ENCODE results near the gene TBCB. TPM values are rescaled to one million over a fixed set of nuclear protein-coding genes. Genes with fewer than 3 reads are reported as not detected.

The TBCB gene
- total and polyA plus RNA-seq, 7 experiments from 2014 or later = 72.8 to 174 (median 125) TPM

DNA sequence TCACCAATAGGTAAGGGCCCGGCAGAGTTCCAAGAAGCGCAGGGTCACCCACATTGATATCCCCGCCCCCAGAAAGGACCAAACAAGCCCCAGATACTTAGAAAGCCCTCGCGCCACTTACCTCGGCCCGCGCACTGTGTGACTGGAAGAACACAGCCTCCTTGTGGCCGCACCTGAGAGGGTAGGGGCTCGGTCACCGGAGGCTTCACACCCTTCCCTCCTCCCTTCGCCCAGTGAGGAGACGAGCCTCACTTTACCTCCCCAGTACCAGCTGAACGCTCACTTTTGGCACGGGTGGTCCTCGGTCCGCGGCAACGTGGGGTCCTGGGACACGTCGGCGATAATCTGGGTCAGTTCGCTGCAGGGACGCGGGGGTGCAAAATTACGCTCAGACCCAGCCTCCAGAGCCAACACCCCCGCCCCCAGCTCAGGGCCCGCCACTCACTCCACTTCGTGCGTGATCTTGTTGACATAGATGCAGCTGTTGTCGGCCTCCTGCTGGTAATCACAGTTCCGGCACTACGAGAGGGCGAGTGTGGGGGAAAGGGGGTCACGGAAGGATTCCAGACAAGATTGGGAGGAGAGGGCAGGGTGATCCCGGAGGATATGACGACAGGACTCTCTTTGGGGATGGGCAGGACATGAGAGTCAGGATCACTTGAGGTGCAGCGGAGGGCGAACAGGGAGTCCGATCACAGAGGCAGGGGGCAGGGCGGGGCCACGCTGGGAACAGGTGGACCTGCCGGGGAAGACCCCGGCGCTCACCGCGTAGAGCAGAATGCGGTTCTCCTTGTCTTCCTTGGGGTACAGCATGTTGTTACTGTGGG is 1.2 kb upstream of the TBCB start:
- Mint-ChIP-seq H3K9me3 (peaks cover 0 to 6% (median 0%) of the 10 kb centered on the region in 11 donors), H3K36me3 (peaks cover 9 to 18% (median 14%) of the 10 kb centered on the region in 5 donors), H3K27me3 (peaks cover 0 to 5% (median 0%) of the 10 kb centered on the region in 5 donors), H3K27ac (peak overlapping the region; percentile 97 to 99 (median 98)), H3K4me1 (peaks cover 25 to 51% (median 41%) of the 10 kb centered on the region in 7 donors), H3K4me3 (peak overlapping the region; percentile 89 to 98 (median 96))
- Histone ChIP-seq H3K27ac (ENCODE audit: low read depth, low read length) (peak overlapping the region; percentile 90), H3K36me3 (ENCODE audit: control insufficient read depth in 2 of 3, insufficient read depth in 3 of 3, low read length in 3 of 3) (peaks cover 0 to 43% (median 15%) of the 10 kb centered on the region in 3 experiments), H3K4me3 (ENCODE audit: low read length) (peak overlapping the region; percentile 97), H3K9me3 (ENCODE audit: control insufficient read depth in 2 of 3, low read length in 3 of 3) (no peaks in the 10 kb centered on the region), H3K4me1 (ENCODE audit: control insufficient read depth in 2 of 2, insufficient read depth in 2 of 2, low read length in 2 of 2) (peaks cover 14 to 15% of the 10 kb centered on the region in 2 donors), H3K27me3 (ENCODE audit: control insufficient read depth in 2 of 2, insufficient read depth in 2 of 2, low read length in 2 of 2) (no peaks in the 10 kb centered on the region)
- ATAC-seq (no peak), DNase-seq (peak in 4 of 9 donors; percentile 5 to 32 (median 10))
- ChIA-PET CTCF (interaction anchor here (3.2 kb wide), 1 partner anchor 13 kb away, joined by 10 read pairs; no protein-coding TSS in a partner anchor), POLR2A (interaction anchor here (0.5 to 1.4 kb wide), 4 partner anchors 60 to 161 kb away, joined by 3 to 5 read pairs (median 4); partner anchors contain the start of gene THAP8)
- intact Hi-C loops (cut with micrococcal nuclease) = loop anchor here (2.0 to 10.0 kb wide), 5 partner anchors 219 to 1481 kb away; partner anchors contain the start of genes PSENEN (in 1 of the 2), U2AF1L4 (in 1 of the 2), ZNF540 (in 1 of the 2) and ZNF569 (in 1 of the 2)

DNA sequence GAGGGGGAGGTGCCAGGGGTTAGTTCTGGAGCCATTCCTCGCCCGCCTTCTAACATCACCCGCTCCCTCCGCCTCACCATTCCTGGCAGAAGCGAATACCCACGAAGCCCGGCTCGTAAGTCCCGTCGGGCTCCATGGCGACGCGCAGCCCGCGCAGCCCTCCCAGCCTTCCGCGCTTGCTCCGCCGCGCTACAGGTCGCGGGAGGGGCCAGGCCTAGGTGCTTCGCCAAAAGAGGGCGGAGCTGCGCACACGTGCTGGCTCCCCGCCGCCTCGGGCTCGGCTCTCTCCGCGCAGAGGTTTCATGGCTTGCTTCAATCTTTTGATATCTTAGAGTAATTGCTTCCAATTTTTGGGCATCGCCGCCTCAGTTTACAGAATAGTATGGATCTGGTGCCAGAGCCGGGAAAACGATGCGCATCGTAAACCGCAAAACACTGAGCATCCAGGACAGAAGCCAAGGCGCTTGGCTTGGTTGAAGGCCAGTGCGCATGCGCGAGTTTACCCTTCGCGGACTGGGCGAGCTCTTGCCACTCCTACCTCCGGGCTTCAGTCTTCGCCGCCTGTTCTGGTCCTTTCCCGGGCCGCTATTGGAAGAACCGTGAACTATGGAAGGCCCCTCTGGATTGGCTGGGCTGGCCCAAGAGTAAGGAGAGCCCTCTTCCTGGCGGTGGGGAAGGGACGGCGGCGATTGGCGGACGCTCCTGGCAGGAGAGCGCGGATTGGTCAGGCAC is 381 bp upstream of the TBCB start, which contains the start of gene POLR2I:
Gene POLR2I, minus strand, starts transcription at position 155 of the 732 bp plus-strand sequence. Its CDS starts 19 bp downstream, at position 136.
- Histone ChIP-seq H3K27ac (ENCODE audit: low read depth, low read length) (peak within 1 kb of the TSS; percentile 90), H3K4me1 (ENCODE audit: control insufficient read depth in 2 of 2, insufficient read depth in 2 of 2, low read length in 2 of 2) (peaks cover 14 to 15% of the 10 kb centered on the region in 2 donors), H3K27me3 (ENCODE audit: control insufficient read depth in 2 of 2, insufficient read depth in 2 of 2, low read length in 2 of 2) (no peaks in the 10 kb centered on the region), H3K4me3 (ENCODE audit: low read length) (peak within 1 kb of the TSS; percentile 97), H3K9me3 (ENCODE audit: control insufficient read depth in 2 of 3, low read length in 3 of 3) (no peaks in the 10 kb centered on the region), H3K36me3 (ENCODE audit: control insufficient read depth in 2 of 3, insufficient read depth in 3 of 3, low read length in 3 of 3) (peaks cover 0 to 51% (median 15%) of the 10 kb centered on the region in 3 experiments)
- DNase-seq (peak; percentile 95 to 100 (median 99)), ATAC-seq (peak; percentile 92)
- Mint-ChIP-seq H3K4me1 (peaks cover 27 to 53% (median 42%) of the 10 kb centered on the region in 7 donors), H3K9me3 (peaks cover 0 to 6% (median 0%) of the 10 kb centered on the region in 11 donors), H3K27me3 (peaks cover 0 to 5% (median 0%) of the 10 kb centered on the region in 5 donors), H3K4me3 (peak within 1 kb of the TSS; percentile 89 to 98 (median 96)), H3K27ac (peak within 1 kb of the TSS; percentile 97 to 99 (median 98)), H3K36me3 (peaks cover 9 to 18% (median 16%) of the 10 kb centered on the region in 5 donors)
- ChIA-PET POLR2A (interaction anchor here (0.6 to 2.6 kb wide), 17 partner anchors 13 to 371 kb away, joined by 3 to 17 read pairs (median 4); partner anchors contain the start of genes CAPNS1, PROSER3, SDHAF1 and THAP8), CTCF (interaction anchor here (0.7 to 3.2 kb wide), 2 partner anchors 13 to 68 kb away, joined by 3 to 10 read pairs; no protein-coding TSS in a partner anchor)
- intact Hi-C loops (cut with micrococcal nuclease) = loop anchor here (1.0 to 10.0 kb wide), 21 partner anchors 12 to 1792 kb away; partner anchors contain the start of genes ALKBH6 (in 2 of the 2), PSENEN (in 2 of the 2), THAP8 (in 2 of the 2) and U2AF1L4 (in 2 of the 2)

DNA sequence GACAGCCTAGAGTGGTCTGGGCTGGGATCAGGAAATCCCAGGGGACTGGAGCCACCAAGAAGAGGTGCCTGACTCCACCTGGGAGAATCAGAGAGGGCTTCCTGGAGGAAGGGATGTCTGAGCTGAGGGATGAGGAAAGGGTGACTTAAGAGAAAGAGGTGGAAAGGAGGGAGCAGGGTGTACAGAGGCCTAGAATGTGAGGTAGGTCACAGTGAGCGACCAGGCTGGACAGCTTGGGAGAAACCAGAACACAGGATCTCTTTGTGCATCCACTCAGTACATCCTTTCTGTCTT is 1.0 kb downstream of the TBCB start:
- peak overlapping the region in 8 of 9 donors; percentile 6 to 99 (median 98) for H3K27ac Mint-ChIP-seq
- H3K4me3 ChIP-seq (ENCODE audit: low read length) = peak overlapping the region; percentile 97
- ChIA-PET POLR2A (interaction anchor here (1.1 to 2.6 kb wide), 5 partner anchors 12 to 98 kb away, joined by 4 to 17 read pairs (median 13); partner anchors contain the start of genes CAPNS1, ZNF146 and ZNF565), CTCF (interaction anchor here (3.2 kb wide), 1 partner anchor 11 kb away, joined by 10 read pairs; no protein-coding TSS in a partner anchor)
- DNase-seq = no peak
- peak overlapping the region; percentile 89 to 98 (median 96) for H3K4me3 Mint-ChIP-seq
- peaks cover 0 to 5% (median 0%) of the 10 kb centered on the region in 5 donors for H3K27me3 Mint-ChIP-seq
- intact Hi-C loops (cut with micrococcal nuclease) = loop anchor here (5.0 to 10.0 kb wide), 3 partner anchors 221 to 1791 kb away; partner anchors contain the start of genes SIPA1L3 (in 1 of the 2), WDR87 (in 1 of the 2), ZNF540 (in 1 of the 2) and ZNF571 (in 1 of the 2)
- ATAC-seq = no peak
- H3K36me3 Mint-ChIP-seq = peaks cover 12 to 22% (median 18%) of the 10 kb centered on the region in 5 donors
- H3K4me1 Mint-ChIP-seq = peaks cover 31 to 56% (median 46%) of the 10 kb centered on the region in 7 donors
- H3K9me3 ChIP-seq (ENCODE audit: control insufficient read depth in 2 of 3, low read length in 3 of 3) = no peaks in the 10 kb centered on the region
- peak overlapping the region; percentile 90 for H3K27ac ChIP-seq (ENCODE audit: low read depth, low read length)
- peaks cover 0 to 6% (median 0%) of the 10 kb centered on the region in 11 donors for H3K9me3 Mint-ChIP-seq
- peaks cover 0 to 55% (median 15%) of the 10 kb centered on the region in 3 experiments for H3K36me3 ChIP-seq (ENCODE audit: control insufficient read depth in 2 of 3, insufficient read depth in 3 of 3, low read length in 3 of 3)
- no peaks in the 10 kb centered on the region for H3K27me3 ChIP-seq (ENCODE audit: control insufficient read depth in 2 of 2, insufficient read depth in 2 of 2, low read length in 2 of 2)
- H3K4me1 ChIP-seq (ENCODE audit: control insufficient read depth in 2 of 2, insufficient read depth in 2 of 2, low read length in 2 of 2) = peaks cover 14 to 15% of the 10 kb centered on the region in 2 donors

DNA sequence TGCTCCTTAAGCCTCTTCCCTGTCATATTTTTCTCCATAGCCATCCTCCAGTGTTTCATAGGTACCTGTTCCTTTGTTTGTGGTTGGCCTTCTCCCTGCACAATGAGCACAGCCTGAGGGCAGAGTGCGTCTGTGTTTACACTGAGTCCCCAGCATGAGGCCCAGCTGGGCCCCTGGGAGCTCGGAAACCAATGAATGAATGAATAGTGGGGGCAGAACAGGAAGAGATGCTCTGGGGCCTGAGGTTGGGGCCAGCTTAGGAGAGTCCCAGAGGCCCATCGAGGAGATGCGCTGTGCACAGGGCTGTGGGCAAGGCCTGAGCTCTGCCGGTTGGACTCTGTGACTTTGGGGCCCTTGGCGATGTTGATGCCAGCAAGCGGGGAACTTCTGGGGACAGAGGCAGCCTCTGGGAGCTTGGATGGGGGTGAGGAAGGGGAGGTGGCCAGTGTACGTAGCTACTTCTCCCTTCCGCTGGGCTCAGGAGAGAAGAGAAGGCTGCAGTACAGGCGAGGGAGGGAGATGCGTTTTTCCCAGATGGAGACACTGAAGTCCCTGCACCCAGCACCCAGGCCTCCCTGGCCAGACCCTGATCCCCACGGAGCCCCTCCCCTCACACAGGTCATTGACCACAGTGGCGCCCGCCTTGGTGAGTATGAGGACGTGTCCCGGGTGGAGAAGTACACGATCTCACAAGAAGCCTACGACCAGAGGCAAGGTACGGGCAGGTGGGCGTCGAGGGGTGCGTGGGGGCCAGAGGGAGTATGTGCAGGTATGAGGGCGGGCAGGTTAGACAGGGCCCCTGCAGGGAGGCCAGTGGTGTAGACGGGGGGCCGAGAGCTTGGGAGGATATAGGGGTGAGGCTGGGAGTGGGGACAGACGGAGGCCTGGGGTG is 5.1 kb downstream of the TBCB start:
- ChIA-PET POLR2A (no interaction called here), CTCF (interaction anchor here (0.6 to 1.5 kb wide), 2 partner anchors 9 to 15 kb away, joined by 3 read pairs; no protein-coding TSS in a partner anchor)
- no peak overlapping the region for H3K27ac ChIP-seq (ENCODE audit: low read depth, low read length)
- no peaks in the 10 kb centered on the region for H3K27me3 Mint-ChIP-seq
- no peaks in the 10 kb centered on the region for H3K27me3 ChIP-seq (ENCODE audit: control insufficient read depth in 2 of 2, insufficient read depth in 2 of 2, low read length in 2 of 2)
- intact Hi-C loops (cut with micrococcal nuclease) = loop anchor here in 1 of 2 donors (10.0 kb wide), 2 partner anchors 564 to 1344 kb away; partner anchors contain the start of genes ZNF567, ZNF569 and ZNF570
- peaks cover 8 to 27% (median 14%) of the 10 kb centered on the region in 5 donors for H3K36me3 Mint-ChIP-seq
- peaks cover 18 to 30% (median 23%) of the 10 kb centered on the region in 7 donors for H3K4me1 Mint-ChIP-seq
- peak overlapping the region in 4 of 9 donors; percentile 14 to 86 (median 40) for H3K27ac Mint-ChIP-seq
- H3K9me3 Mint-ChIP-seq = no peaks in the 10 kb centered on the region
- peaks cover 0 to 69% (median 20%) of the 10 kb centered on the region in 3 experiments for H3K36me3 ChIP-seq (ENCODE audit: control insufficient read depth in 2 of 3, insufficient read depth in 3 of 3, low read length in 3 of 3)
- H3K4me3 Mint-ChIP-seq = no peak overlapping the region
- ATAC-seq = no peak
- no peaks in the 10 kb centered on the region for H3K9me3 ChIP-seq (ENCODE audit: control insufficient read depth in 2 of 3, low read length in 3 of 3)
- no peak for DNase-seq
- H3K4me1 ChIP-seq (ENCODE audit: control insufficient read depth in 2 of 2, insufficient read depth in 2 of 2, low read length in 2 of 2) = peaks cover 6 to 8% of the 10 kb centered on the region in 2 donors
- no peak overlapping the region for H3K4me3 ChIP-seq (ENCODE audit: low read length)

DNA sequence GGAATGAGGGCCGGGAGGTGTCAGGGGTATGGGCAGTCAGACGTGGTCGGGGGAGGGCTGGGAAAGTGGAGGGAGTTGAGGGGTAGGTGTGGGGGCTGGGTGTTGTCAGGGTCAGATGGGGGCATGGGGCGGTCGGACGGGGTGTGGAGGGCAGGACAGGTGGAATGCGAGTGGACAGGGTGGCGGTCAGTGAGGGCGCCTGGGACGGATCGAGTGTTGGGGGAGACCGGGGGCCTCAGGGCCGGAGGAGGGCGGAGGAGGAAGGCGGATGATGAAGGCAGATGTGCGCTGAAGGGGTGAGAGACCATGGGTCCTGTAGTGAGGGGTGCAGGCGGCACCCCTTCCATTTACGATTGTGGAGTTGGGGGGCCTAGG is 5.7 kb downstream of the TBCB start:
- Histone ChIP-seq H3K4me3 (ENCODE audit: low read length) (no peak overlapping the region), H3K27me3 (ENCODE audit: control insufficient read depth in 2 of 2, insufficient read depth in 2 of 2, low read length in 2 of 2) (no peaks in the 10 kb centered on the region), H3K36me3 (ENCODE audit: control insufficient read depth in 2 of 3, insufficient read depth in 3 of 3, low read length in 3 of 3) (peaks cover 0 to 76% (median 20%) of the 10 kb centered on the region in 3 experiments), H3K4me1 (ENCODE audit: control insufficient read depth in 2 of 2, insufficient read depth in 2 of 2, low read length in 2 of 2) (peaks cover 4 to 7% of the 10 kb centered on the region in 2 donors), H3K9me3 (ENCODE audit: control insufficient read depth in 2 of 3, low read length in 3 of 3) (no peaks in the 10 kb centered on the region), H3K27ac (ENCODE audit: low read depth, low read length) (no peak overlapping the region)
- H3K4me3 Mint-ChIP-seq = no peak overlapping the region
- no peaks in the 10 kb centered on the region for H3K27me3 Mint-ChIP-seq
- ChIA-PET POLR2A (no interaction called here), CTCF (no interaction called here)
- intact Hi-C loops (cut with micrococcal nuclease) = loop anchor here in 1 of 2 donors (10.0 kb wide), 2 partner anchors 564 to 1344 kb away; partner anchors contain the start of genes ZNF567, ZNF569 and ZNF570
- no peak overlapping the region for H3K27ac Mint-ChIP-seq
- no peak for DNase-seq
- no peaks in the 10 kb centered on the region for H3K9me3 Mint-ChIP-seq
- H3K4me1 Mint-ChIP-seq = peaks cover 18 to 28% (median 21%) of the 10 kb centered on the region in 7 donors
- ATAC-seq = no peak
- peaks cover 8 to 33% (median 14%) of the 10 kb centered on the region in 5 donors for H3K36me3 Mint-ChIP-seq

All from naive thymus-derived CD4-positive, alpha-beta T cell (primary cell).